ENCODE data around the gene PLEK. TPM values are rescaled to one million over a fixed set of nuclear protein-coding genes. Genes with fewer than 3 reads are reported as not detected.

The PLEK gene
- polyA plus RNA-seq, 1 experiment, result 0.06 TPM

DNA sequence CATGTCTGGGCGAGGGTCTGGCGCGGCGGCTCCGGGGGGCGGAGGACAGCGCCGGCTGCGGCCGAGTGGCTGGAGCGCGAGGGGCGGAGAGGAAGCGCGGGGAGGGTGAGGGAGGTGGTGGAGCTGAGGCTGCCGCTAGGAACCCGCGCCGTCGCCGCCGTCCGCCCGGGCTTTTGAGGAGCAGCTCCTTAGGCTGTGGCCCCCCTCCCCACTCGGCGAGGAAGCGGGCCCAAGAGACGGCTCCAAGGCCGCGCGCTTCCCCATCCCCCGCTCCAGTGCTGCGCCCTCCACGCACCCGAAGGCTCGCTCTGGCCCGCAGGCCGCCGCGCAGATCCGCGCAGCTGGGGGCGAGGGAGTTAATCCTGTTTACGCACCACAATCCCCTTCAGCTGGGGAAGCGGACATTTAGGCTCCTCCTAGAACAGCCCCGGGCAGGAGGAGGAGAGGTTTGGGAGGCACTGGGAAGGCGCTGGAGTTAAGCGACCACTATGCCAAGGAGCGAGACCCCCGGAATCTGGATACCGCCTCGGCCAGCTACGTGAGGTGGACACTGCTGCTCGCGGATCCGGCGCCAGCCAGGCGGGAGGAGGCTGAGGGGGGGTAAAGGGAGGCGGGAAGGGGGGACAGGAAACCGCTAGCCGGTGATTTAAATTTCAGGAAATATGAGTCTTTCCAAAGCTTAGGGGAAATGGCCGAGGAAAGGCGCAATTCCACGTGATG lies 45.5 kb upstream of the PLEK start, which contains the start of gene CNRIP1:
CNRIP1 (minus strand) TSS at position 552 of the 720 bp plus-strand sequence; CDS start at position 3, 549 bp downstream.
- no peaks in the 10 kb centered on the region for H3K9me3 ChIP-seq (ENCODE audit: control insufficient read depth, insufficient read depth, low read length)
- H3K4me3 ChIP-seq (ENCODE audit: low read depth, low read length), result peak within 1 kb of the TSS; percentile 81
- H3K27me3 ChIP-seq (ENCODE audit: control insufficient read depth, insufficient read depth, low read length), result no peaks in the 10 kb centered on the region
- POLR2A ChIA-PET, result interaction anchor here (0.7 to 1.8 kb wide), 8 partner anchors 13 to 162 kb away, joined by 3 to 7 read pairs (median 4); partner anchors contain the start of genes APLF, FBXO48, PNO1 and PPP3R1
- TF ChIP-seq, protein P1, sequence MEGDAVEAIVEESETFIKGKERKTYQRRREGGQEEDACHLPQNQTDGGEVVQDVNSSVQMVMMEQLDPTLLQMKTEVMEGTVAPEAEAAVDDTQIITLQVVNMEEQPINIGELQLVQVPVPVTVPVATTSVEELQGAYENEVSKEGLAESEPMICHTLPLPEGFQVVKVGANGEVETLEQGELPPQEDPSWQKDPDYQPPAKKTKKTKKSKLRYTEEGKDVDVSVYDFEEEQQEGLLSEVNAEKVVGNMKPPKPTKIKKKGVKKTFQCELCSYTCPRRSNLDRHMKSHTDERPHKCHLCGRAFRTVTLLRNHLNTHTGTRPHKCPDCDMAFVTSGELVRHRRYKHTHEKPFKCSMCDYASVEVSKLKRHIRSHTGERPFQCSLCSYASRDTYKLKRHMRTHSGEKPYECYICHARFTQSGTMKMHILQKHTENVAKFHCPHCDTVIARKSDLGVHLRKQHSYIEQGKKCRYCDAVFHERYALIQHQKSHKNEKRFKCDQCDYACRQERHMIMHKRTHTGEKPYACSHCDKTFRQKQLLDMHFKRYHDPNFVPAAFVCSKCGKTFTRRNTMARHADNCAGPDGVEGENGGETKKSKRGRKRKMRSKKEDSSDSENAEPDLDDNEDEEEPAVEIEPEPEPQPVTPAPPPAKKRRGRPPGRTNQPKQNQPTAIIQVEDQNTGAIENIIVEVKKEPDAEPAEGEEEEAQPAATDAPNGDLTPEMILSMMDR (IDR thresholded peaks at IDR 0.05; ENCODE audit: low read depth, low read length), result no peak
- DNase-seq (ENCODE audit: low read depth, low spot score), result peak; percentile 48
- CTCF ChIA-PET, result interaction anchor here (1.0 to 1.9 kb wide), 4 partner anchors 28 to 197 kb away, joined by 3 to 8 read pairs (median 4); no protein-coding TSS in a partner anchor
- peak within 1 kb of the TSS; percentile 92 for H3K27ac ChIP-seq (ENCODE audit: low read depth, low read length)

- peak overlapping the region; percentile 81 for H3K4me3 ChIP-seq (ENCODE audit: low read depth, low read length)
- ChIA-PET POLR2A (interaction anchor here (0.9 to 1.8 kb wide), 7 partner anchors 16 to 163 kb away, joined by 3 to 7 read pairs (median 4); partner anchors contain the start of genes APLF, FBXO48, PNO1 and PPP3R1), CTCF (interaction anchor here (1.0 to 1.9 kb wide), 4 partner anchors 28 to 198 kb away, joined by 3 to 8 read pairs (median 4); no protein-coding TSS in a partner anchor)
- no peak for DNase-seq (ENCODE audit: low read depth, low spot score)
- H3K27ac ChIP-seq (ENCODE audit: low read depth, low read length), result peak overlapping the region; percentile 92
- TF ChIP-seq, protein P1 (IDR thresholded peaks at IDR 0.05; ENCODE audit: low read depth, low read length), result no peak
- H3K9me3 ChIP-seq (ENCODE audit: control insufficient read depth, insufficient read depth, low read length), result no peaks in the 10 kb centered on the region
- no peaks in the 10 kb centered on the region for H3K27me3 ChIP-seq (ENCODE audit: control insufficient read depth, insufficient read depth, low read length)
Observed at GRCh38 chr2:68320118-68320641, 44.9 kb upstream of the PLEK start.

DNA sequence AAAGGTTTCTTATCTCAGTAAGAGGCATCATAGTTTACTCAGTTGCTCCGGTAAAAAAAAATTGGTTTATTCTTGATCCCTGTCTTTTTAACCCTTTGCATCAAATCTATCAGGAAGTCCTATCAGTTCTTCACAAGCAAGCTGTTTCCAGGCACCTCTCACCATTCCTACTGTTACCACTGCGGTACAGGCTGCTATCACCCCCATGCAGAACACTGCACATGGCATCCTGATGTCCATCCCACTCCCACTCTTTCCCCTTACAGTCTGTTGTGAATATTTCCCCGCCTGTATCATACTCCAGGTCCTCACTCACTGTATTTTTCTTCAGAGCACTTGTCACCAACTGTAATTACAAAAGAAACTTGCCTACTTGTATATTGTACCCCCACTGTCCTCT lies 40.0 kb upstream of the PLEK start:
- CTCF ChIA-PET, result no interaction called here
- TF ChIP-seq, protein P1 (IDR thresholded peaks at IDR 0.05; ENCODE audit: low read depth, low read length), result no peak
- Histone ChIP-seq H3K9me3 (ENCODE audit: control insufficient read depth, insufficient read depth, low read length) (no peaks in the 10 kb centered on the region), H3K27ac (ENCODE audit: low read depth, low read length) (no peak overlapping the region), H3K4me3 (ENCODE audit: low read depth, low read length) (no peak overlapping the region), H3K27me3 (ENCODE audit: control insufficient read depth, insufficient read depth, low read length) (no peaks in the 10 kb centered on the region)
- DNase-seq (ENCODE audit: low read depth, low spot score), result no peak
- POLR2A ChIA-PET, result no interaction called here

- DNase-seq (ENCODE audit: low read depth, low spot score), result no peak
- TF ChIP-seq, protein P1 (IDR thresholded peaks at IDR 0.05; ENCODE audit: low read depth, low read length), result no peak
- CTCF ChIA-PET, result no interaction called here
- 0 out of 2 replicates have a peak, but pooled peaks cover 2% of the 10 kb centered on the region for H3K9me3 ChIP-seq (ENCODE audit: control insufficient read depth, insufficient read depth, low read length)
- H3K27ac ChIP-seq (ENCODE audit: low read depth, low read length), result no peak overlapping the region
- no peaks in the 10 kb centered on the region for H3K27me3 ChIP-seq (ENCODE audit: control insufficient read depth, insufficient read depth, low read length)
- POLR2A ChIA-PET, result no interaction called here
- no peak overlapping the region for H3K4me3 ChIP-seq (ENCODE audit: low read depth, low read length)
Observed at GRCh38 chr2:68328901-68329300, 36.2 kb upstream of the PLEK start.

DNA sequence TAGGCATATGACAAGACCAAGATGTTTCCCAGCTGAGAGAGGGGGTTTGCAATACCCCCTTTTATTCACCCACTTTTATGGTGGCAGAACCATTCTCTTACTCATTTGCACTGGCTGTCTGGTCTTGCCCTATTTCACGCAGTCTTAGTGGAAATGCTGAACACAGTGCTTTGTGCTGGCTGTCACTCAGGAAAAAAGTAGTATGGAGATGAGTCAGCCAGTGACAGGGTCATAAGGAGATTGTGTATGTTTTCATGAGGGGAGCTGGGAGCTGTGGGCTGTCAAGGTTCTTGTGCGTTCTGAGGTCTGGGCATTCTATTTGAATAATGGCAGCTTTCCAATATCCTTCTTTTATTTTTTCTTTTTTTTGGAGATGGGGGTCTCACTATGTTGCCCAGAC lies 34.4 kb upstream of the PLEK start:
- H3K27ac ChIP-seq (ENCODE audit: low read depth, low read length), result no peak overlapping the region
- POLR2A ChIA-PET, result interaction anchor here (0.6 kb wide), 1 partner anchor 114 kb away, joined by 3 read pairs; no protein-coding TSS in a partner anchor
- DNase-seq (ENCODE audit: low read depth, low spot score), result no peak
- no peak overlapping the region for H3K4me3 ChIP-seq (ENCODE audit: low read depth, low read length)
- peaks cover 9% of the 10 kb centered on the region; the same call in 1 of the 2 replicates for H3K9me3 ChIP-seq (ENCODE audit: control insufficient read depth, insufficient read depth, low read length)
- H3K27me3 ChIP-seq (ENCODE audit: control insufficient read depth, insufficient read depth, low read length), result no peaks in the 10 kb centered on the region
- CTCF ChIA-PET, result no interaction called here
- TF ChIP-seq, protein P1 (IDR thresholded peaks at IDR 0.05; ENCODE audit: low read depth, low read length), result no peak
